T47D (cell line): ENCODE data around the gene IER5.

ENCODE experiments used
- DNase-seq, 2 experiments: peaks; one replicate each; pipeline versions ENCODE4 v3.0.0 to v3.0.0-alpha.2; 2011 to 2012; ENCODE audit warnings: low read depth in 1 of 2, low spot score in 1 of 2
- JUND ChIP-seq: IDR thresholded peaks from 2 replicates; pipeline ENCODE4 v1.6.1; 2012; ENCODE audit warnings: low read depth
- in situ Hi-C: cut with HindIII; loops from 2 replicates; pipeline ENCODE4 v1.10.0; 2016; ENCODE audit warnings: low sequenced_read_pairs, low pct_unique_long_range_greater_than_20kb

The IER5 gene

DNA sequence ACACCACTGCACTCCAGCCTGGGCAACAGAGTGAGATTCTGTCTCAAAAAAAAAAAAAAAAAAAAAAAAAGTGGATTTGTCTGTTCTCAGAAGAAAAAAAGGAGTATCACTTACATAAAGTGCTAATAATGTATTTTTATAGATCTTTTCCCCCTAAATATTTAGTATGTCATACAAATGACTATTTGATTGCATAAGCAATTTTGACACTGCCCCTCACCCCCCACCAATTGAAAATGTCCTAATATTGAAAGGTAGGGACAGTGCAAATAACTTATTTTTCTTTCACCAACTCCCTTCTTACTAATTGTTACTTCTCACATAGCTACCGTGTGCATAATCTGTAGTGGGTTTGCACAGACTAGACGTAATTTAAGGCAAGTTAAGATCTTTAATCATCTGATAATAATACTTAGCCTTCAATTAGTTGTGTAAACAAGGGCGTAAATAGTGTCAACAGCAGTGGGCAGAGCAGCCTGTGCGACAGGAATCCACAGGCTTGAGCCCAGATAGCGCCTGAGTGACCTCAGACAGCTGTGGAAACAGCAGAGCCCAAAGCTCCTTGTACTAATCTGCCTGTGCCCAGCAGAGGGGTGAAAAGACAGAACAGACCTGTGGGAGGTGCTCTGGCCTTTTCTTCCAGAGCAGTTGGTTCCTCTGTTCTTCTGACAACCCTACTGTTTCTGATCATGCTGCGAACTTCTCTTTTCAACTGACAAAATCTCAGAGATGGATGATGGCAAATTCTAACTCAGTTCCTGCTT lies 4.5 kb upstream of the IER5 start:
- in situ Hi-C loops: no loop called here
- DNase-seq: peak; percentile 67 to 87
- TF ChIP-seq JUND: no peak

DNA sequence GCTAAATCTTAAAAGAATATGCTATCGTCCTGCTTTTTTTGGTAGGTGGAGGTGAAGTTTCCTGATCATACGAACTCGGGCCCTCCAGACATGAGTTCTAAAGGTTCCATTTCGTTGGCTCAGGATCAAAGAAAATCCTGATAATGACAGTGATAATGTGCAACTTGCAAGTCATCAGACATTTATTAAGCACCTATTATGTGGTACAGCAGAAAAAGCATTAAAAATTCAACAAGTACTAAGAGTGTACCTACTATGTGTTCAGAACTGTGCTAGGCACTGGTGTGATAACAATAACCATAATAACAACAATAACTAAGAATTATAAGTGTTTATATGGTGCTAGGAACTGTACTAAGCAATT lies 3.9 kb upstream of the IER5 start:
- in situ Hi-C loops: no loop called here
- no peak for DNase-seq
- no peak for TF ChIP-seq JUND

GRCh38 chr1:181086091-181086490 lies 2.4 kb upstream of the IER5 start:
- in situ Hi-C loops: no loop called here
- DNase-seq: no peak
- no peak for TF ChIP-seq JUND

- no peak for DNase-seq
- no peak for TF ChIP-seq JUND
- in situ Hi-C loops: no loop called here
Measured at GRCh38 chr1:181086926-181087325, 1.6 kb upstream of the IER5 start.

DNA sequence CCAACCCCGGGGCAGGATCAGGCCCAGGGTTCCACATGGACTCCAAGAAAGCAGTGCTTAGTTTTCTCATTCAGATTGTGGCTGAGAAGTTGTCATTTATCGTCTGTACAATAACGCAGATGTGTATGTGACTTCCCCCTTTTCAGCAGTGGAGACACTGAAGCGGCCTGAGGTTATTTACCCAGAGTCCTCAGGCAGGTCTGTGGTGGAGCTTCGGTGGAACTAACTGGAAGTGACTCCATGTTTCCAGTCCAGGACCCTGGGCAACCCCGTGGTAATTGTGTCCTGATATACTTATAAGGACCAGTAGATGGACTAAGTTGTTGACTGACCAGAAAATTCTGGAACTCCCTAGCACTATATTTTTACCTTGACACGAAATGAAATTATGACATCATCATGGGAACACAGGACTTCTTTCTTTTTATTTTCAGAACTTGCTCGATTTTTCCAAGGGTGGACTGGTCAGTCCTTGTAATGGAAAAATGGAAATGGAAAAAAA lies 1.0 kb upstream of the IER5 start:
- in situ Hi-C loops: no loop called here
- TF ChIP-seq JUND: no peak
- DNase-seq: peak in 1 of 2 experiments; percentile 55

DNA sequence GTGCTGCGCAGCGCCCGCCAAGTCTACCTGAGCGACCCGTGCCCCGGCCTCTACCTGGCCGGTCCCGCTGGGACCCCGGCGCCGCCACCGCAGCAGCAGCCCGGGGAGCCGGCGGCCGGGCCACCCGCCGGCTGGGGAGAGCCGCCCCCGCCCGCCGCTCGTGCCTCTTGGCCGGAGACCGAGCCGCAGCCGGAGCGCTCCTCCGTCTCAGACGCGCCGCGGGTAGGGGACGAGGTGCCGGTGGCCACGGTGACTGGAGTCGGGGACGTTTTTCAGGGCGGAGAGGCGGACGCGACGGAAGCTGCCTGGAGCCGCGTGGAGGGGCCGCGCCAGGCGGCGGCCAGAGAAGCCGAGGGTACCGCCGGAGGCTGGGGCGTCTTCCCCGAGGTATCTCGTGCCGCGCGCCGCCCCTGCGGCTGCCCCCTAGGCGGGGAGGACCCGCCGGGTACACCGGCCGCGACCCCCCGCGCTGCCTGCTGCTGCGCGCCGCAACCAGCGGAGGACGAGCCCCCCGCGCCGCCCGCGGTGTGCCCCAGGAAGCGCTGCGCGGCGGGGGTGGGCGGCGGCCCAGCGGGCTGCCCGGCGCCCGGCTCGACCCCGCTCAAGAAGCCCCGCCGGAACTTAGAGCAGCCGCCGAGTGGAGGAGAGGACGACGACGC lies 646 bp downstream of the IER5 start:
- in situ Hi-C loops: no loop called here
- TF ChIP-seq JUND: no peak
- DNase-seq: no peak

DNA sequence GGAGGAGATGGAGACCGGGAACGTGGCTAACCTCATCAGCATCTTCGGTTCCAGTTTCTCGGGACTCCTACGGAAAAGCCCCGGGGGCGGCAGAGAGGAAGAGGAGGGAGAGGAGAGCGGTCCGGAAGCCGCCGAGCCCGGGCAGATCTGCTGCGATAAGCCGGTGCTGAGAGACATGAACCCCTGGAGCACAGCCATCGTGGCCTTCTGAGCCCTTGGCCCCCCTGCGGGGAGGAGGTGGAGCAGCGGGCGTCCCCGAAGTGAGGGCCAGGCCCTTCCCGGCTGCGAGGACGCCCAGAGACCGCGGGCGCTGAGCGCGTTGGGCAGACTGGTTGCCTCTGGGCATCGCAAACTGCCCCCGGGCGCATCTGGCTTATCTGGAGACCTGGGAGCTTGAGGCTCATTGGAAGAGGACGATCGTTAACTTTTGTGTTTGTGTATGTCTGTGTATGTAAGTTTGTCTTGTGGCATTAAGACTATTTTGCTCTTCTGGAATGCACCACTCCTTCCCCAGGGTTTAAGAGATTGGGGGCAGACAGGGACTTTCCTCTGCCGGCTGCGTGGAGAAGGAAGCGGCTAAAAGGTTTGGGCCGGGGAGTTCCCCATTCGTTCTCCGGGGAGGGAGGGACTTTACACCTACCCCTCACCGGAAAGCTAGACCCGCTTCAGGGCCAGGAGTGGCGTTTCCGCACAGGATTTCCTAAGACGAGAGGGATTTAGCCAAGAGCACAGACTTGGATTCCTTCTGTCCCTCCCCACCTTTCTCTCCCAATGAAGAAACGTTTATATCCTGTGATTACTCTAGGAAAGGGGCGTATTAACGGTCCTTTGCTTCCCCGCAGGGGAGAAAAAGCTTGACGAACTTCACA lies 1.4 kb downstream of the IER5 start:
- in situ Hi-C loops: no loop called here

DNA sequence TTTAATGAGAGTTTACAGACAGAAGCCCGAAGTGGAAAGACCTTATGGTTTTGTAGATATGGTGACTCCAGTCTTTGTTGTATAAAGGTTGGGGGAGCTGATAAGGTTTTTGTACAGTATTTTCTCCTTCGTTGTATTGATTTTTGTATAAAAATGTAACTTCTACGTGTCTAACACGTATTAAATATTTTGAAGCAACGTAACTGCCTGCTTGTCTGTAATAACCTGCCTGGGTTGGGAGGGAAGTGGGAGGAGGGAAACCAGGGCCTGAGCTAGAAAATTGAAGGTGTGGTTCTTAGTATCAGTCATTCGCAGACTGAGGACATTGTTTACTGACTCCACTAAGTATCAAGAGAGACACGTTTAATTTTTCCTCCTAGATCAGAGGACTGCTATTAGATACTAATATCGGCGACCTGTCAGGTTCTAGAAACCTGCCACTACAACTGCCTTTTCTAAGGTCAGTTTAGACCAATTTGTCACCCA lies 2.2 kb downstream of the IER5 start:
- in situ Hi-C loops: no loop called here
- DNase-seq: peak in 1 of 2 experiments; percentile 55
- no peak for TF ChIP-seq JUND

More for the DNA sequence above, 1.4 kb downstream of the IER5 start:
- TF ChIP-seq JUND: no peak
- peak in 1 of 2 experiments; percentile 80 for DNase-seq

- in situ Hi-C loops: no loop called here
- no peak for DNase-seq
- TF ChIP-seq JUND: no peak
Measured at GRCh38 chr1:181091309-181092040, 3.0 kb downstream of the IER5 start.

- in situ Hi-C loops: no loop called here
- no peak for DNase-seq
- no peak for TF ChIP-seq JUND
Measured at GRCh38 chr1:181092056-181092455, 3.6 kb downstream of the IER5 start.

- in situ Hi-C loops: no loop called here
- no peak for DNase-seq
- TF ChIP-seq JUND: no peak
Measured at GRCh38 chr1:181092883-181093458, 4.5 kb downstream of the IER5 start.
